Prostate gland (tissue), 2 donors: Measurements from ENCODE around the gene SUCLG2. TPM values are rescaled to one million over a fixed set of nuclear protein-coding genes. Genes with fewer than 3 reads are reported as not detected.

Experiments
- DNase-seq: peaks from one replicate; pipeline ENCODE4 v3.0.0-alpha.2; 2019; ENCODE audit warnings: low spot score
- H3K27ac ChIP-seq, 2 donors: fragments of 200-600 bp; sonication (generic); 2 replicates each; pipeline ENCODE4 v1.5.1; 2017 to 2019
- H3K27me3 ChIP-seq: fragments of 200-600 bp; sonication (generic); replicated peaks from 2 replicates; pipeline ENCODE4 v1.5.1; 2019; ENCODE audit not compliant: insufficient read depth
- H3K36me3 ChIP-seq, 2 donors: fragments of 200-600 bp; sonication (generic); 1 replicate in 1 of 2; 2 replicates in 1 of 2; pipeline versions ENCODE4 v1.5.1 to v1.8.1; 2017 to 2019
- H3K4me1 ChIP-seq: fragments of 200-600 bp; sonication (generic); replicated peaks from 2 replicates; pipeline ENCODE4 v1.5.1; 2019
- H3K4me3 ChIP-seq, 2 donors: fragments of 200-600 bp; sonication (generic); 2 replicates each; pipeline ENCODE4 v1.5.1; 2017 to 2019
- H3K9me3 ChIP-seq: fragments of 200-600 bp; sonication (generic); 2 replicates; pipeline ENCODE4 v1.5.1; 2017
- POLR2A ChIP-seq: fragments of 450-650 bp; IDR thresholded peaks from one replicate; pipeline ENCODE4 v1.6.1; 2016; ENCODE audit warnings: antibody characterized with exemption, mild to moderate bottlenecking
- POLR2AphosphoS5 ChIP-seq: sonication (generic); formaldehyde crosslinking; IDR thresholded peaks from one replicate; pipeline ENCODE4 v1.6.1; 2017; ENCODE audit warnings: antibody characterized with exemption
- WGBS: methylation state at CpG from one replicate; pipeline ENCODE4 v1.1.5; 2018; 5-methylcytosine and 5-hydroxymethylcytosine counted together
- intact Hi-C: fragments of 100-400 bp; cut with DNase I; formaldehyde crosslinking; loops from one replicate; pipeline ENCODE4 v1.14.2; 2022
- total RNA-seq, 2 donors: library from RNA; depleted of rRNA; stranded (reverse); fragments of >200 nt; gene quantifications; one replicate each; pipeline ENCODE4 v1.1.0, GENCODE V29; 2016
- TF ChIP-seq, protein P1 (sequence below), 4 experiments: fragments of 200-600 bp in 2 of 4; fragments of 450-650 bp in 2 of 4; sonication (generic) in 2 of 4; IDR thresholded peaks; 1 replicate in 3 of 4; 2 replicates in 1 of 4; pipeline ENCODE4 v1.5.1; 2016 to 2019; ENCODE audit warnings: antibody characterized with exemption in 4 of 4, mild to moderate bottlenecking in 2 of 4, moderate library complexity in 2 of 4

Gene SUCLG2
- total RNA-seq, 2 donors from 2014 or later: 33.2 to 65.4 TPM

DNA sequence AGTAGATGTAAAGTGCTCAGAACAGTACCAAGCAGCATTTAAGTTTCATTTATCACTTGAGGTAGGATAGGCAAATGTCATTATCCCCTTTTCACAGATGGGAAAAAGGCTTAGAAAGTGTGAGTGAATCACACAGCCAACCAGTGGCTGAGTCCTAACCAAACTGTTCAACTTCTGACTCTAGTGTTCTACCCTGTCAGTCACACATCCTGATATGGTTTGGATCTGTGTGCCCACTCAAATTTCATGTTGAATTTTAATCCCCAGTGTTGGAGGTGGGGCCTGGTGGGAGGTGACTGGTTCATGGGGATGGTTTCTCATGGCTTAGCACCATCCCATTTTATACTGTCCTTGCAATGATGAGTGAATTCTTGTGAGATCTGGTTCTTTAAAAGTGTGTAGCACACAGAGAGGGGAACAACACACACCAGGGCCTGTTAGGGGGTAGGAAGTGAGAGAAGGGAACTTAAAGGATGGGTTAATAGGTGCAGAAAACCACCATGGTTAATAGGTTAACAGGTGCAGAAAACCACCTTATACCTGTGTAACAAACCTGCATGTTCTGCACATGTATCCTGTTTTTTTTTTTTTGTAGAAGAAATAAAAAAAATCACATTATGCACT lies 304.7 kb downstream of the SUCLG2 start:
- H3K4me1 ChIP-seq: no peaks in the 10 kb centered on the region
- DNase-seq: no peak
- no peaks in the 10 kb centered on the region for H3K27me3 ChIP-seq
- H3K27ac ChIP-seq: no peak overlapping the region
- H3K36me3 ChIP-seq: no peaks in the 10 kb centered on the region
- no peaks in the 10 kb centered on the region for H3K9me3 ChIP-seq
- intact Hi-C loops: no loop called here
- no peak for TF ChIP-seq POLR2AphosphoS5
- no peak overlapping the region for H3K4me3 ChIP-seq

DNA sequence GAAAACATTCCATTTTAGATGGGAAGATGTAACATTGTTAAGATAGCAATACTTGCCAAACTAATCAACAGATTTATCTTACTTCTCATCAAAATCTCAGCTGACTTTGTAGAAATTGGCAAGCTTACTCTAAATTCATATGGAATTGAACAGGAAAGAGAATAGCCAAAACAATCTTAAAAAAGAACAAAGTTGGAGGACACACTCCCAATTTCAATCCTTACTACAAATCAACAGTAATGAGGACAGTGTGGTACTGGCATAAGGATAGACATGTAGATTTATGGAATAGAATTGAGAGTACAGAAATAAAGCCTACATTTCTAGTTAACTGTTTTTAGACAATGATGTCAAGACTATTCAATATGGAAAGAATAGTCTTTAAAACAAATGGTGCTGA lies 308.3 kb downstream of the SUCLG2 start:
- no peak for DNase-seq
- Histone ChIP-seq H3K9me3 (no peaks in the 10 kb centered on the region), H3K4me1 (no peaks in the 10 kb centered on the region), H3K4me3 (no peak overlapping the region), H3K27ac (no peak overlapping the region), H3K36me3 (no peaks in the 10 kb centered on the region), H3K27me3 (no peaks in the 10 kb centered on the region)
- intact Hi-C loops: no loop called here
- TF ChIP-seq POLR2A: no peak
- TF ChIP-seq POLR2AphosphoS5: no peak
- TF ChIP-seq, protein P1, sequence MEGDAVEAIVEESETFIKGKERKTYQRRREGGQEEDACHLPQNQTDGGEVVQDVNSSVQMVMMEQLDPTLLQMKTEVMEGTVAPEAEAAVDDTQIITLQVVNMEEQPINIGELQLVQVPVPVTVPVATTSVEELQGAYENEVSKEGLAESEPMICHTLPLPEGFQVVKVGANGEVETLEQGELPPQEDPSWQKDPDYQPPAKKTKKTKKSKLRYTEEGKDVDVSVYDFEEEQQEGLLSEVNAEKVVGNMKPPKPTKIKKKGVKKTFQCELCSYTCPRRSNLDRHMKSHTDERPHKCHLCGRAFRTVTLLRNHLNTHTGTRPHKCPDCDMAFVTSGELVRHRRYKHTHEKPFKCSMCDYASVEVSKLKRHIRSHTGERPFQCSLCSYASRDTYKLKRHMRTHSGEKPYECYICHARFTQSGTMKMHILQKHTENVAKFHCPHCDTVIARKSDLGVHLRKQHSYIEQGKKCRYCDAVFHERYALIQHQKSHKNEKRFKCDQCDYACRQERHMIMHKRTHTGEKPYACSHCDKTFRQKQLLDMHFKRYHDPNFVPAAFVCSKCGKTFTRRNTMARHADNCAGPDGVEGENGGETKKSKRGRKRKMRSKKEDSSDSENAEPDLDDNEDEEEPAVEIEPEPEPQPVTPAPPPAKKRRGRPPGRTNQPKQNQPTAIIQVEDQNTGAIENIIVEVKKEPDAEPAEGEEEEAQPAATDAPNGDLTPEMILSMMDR (IDR thresholded peaks at IDR 0.05): no peak

DNA sequence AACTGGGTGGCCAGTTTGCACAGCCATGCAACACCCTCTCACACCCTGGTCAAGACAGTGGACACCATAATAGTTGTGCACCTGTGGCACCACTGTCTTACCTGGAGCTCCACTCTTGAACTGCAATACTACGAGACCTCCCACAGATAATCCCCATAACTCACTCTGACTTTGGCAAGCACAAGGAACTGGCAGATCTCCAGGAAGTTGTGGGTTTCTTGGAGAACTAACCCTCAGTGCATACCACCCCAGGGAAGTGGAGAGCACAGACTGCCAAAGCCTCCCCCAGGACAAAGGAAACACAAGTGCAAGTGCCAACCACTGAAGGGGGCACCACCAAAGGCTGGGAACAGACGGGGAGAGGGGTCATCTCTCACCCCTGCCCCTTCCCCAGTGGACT lies 318.6 kb downstream of the SUCLG2 start:
- Histone ChIP-seq H3K4me1 (no peaks in the 10 kb centered on the region), H3K27ac (no peak overlapping the region), H3K9me3 (no peaks in the 10 kb centered on the region), H3K36me3 (no peaks in the 10 kb centered on the region), H3K27me3 (no peaks in the 10 kb centered on the region), H3K4me3 (no peak overlapping the region)
- intact Hi-C loops: no loop called here
- TF ChIP-seq, protein P1 (IDR thresholded peaks at IDR 0.05): no peak
- TF ChIP-seq POLR2AphosphoS5: no peak
- no peak for TF ChIP-seq POLR2A
- no peak for DNase-seq
- 40% methylated on average over 2 of the region's 2 CpGs for WGBS

DNA sequence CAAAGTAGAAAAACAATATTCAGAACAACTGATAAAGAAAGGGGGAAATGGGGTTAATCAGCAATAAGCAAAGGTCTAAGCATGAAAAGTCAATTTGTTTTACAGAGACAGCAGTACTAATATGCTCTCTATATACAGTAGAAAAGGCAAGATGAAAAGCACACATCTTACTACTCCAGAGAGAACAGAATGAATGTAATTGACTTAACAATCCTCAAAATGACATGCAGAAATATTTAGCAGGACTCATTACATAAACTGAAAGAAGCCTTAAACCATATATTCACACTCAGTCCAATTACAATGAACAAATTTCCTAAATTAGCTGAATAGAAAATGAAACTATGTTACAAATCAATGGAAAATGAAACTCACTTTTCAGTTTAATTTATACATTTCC lies 319.8 kb downstream of the SUCLG2 start:
- TF ChIP-seq POLR2AphosphoS5 (no peak), POLR2A (no peak)
- TF ChIP-seq, protein P1 (IDR thresholded peaks at IDR 0.05): no peak
- no peaks in the 10 kb centered on the region for H3K9me3 ChIP-seq
- no peaks in the 10 kb centered on the region for H3K36me3 ChIP-seq
- H3K27me3 ChIP-seq: no peaks in the 10 kb centered on the region
- H3K27ac ChIP-seq: no peak overlapping the region
- intact Hi-C loops: no loop called here
- no peak overlapping the region for H3K4me3 ChIP-seq
- no peaks in the 10 kb centered on the region for H3K4me1 ChIP-seq
- DNase-seq: no peak

DNA sequence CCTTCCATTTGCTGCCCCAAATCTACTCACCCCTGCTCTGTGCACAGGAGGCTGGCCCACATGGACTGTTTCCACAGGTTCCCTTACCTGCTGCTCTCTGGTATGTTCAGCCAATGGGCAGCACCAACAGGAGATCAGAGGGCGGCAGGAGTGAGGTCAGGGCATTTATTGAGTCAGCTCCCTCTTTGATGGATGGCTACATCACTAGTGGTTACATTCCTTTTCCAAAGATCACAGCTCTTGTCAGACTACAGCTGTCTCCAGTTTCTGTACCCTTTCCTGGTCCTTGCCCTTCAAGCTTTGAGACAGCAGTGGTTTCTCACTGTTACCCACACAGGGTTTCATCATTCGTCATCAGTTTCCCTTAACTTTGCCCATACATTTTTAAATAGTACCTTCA lies 325.1 kb downstream of the SUCLG2 start:
- intact Hi-C loops: no loop called here
- H3K9me3 ChIP-seq: no peaks in the 10 kb centered on the region
- no peaks in the 10 kb centered on the region for H3K36me3 ChIP-seq
- WGBS: 79% methylated on average over 2 of the region's 2 CpGs
- TF ChIP-seq POLR2A (no peak), POLR2AphosphoS5 (no peak)
- TF ChIP-seq, protein P1 (IDR thresholded peaks at IDR 0.05): no peak
- DNase-seq: no peak
- H3K4me1 ChIP-seq: no peaks in the 10 kb centered on the region
- no peak overlapping the region for H3K27ac ChIP-seq
- no peaks in the 10 kb centered on the region for H3K27me3 ChIP-seq
- no peak overlapping the region for H3K4me3 ChIP-seq
